ENCODE data around the gene MCEMP1. TPM values are rescaled to one million over a fixed set of nuclear protein-coding genes. Genes with fewer than 3 reads are reported as not detected.

The MCEMP1 gene
- total and polyA plus RNA-seq, 7 donors: 0.18 to 0.54 (median 0.28) TPM; not detected in 1

DNA sequence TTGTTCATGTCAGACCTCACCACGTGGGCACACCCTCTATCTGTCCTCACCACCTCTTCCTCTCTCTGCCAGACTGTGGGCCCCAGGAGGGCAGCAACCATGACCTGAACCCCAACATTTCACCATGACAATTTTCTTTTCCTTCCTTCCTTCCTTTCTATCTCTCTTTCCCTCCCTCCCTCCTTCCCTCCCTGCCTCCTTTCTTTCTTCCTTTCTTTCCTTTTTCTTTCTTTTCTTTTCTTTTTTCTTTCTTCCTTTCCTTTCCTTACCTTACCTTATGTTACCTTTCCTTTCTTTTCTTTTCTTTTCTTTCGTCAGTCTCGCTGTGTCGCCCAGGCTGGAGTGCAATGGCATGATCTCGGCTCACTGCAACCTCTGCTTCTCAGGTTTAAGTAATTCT is 33.7 kb downstream of the MCEMP1 start:
- H3K27ac ChIP-seq: no peak overlapping the region
- H3K36me3 ChIP-seq (ENCODE audit: insufficient read depth in 1 of 2, low read depth in 1 of 2): no peaks in the 10 kb centered on the region
- ATAC-seq: no peak
- TF ChIP-seq, protein P1, sequence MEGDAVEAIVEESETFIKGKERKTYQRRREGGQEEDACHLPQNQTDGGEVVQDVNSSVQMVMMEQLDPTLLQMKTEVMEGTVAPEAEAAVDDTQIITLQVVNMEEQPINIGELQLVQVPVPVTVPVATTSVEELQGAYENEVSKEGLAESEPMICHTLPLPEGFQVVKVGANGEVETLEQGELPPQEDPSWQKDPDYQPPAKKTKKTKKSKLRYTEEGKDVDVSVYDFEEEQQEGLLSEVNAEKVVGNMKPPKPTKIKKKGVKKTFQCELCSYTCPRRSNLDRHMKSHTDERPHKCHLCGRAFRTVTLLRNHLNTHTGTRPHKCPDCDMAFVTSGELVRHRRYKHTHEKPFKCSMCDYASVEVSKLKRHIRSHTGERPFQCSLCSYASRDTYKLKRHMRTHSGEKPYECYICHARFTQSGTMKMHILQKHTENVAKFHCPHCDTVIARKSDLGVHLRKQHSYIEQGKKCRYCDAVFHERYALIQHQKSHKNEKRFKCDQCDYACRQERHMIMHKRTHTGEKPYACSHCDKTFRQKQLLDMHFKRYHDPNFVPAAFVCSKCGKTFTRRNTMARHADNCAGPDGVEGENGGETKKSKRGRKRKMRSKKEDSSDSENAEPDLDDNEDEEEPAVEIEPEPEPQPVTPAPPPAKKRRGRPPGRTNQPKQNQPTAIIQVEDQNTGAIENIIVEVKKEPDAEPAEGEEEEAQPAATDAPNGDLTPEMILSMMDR (IDR thresholded peaks at IDR 0.05): no peak
- no peaks in the 10 kb centered on the region for H3K4me1 ChIP-seq
- no peaks in the 10 kb centered on the region for H3K9me3 ChIP-seq
- no peak for DNase-seq
- intact Hi-C loops (cut with DNase I): no loop called here
- WGBS, 3 donors: 66 to 76% (median 74%) methylated on average over 5 of the region's 5 CpGs
- H3K27me3 ChIP-seq (ENCODE audit: insufficient read depth in 3 of 3, low read length in 2 of 3): peaks cover 0 to 3% (median 0%) of the 10 kb centered on the region in 3 donors
- no peak overlapping the region for H3K4me3 ChIP-seq

GRCh38 chr19:7715671-7716070 is 38.8 kb downstream of the MCEMP1 start:
- Histone ChIP-seq H3K27ac (no peak overlapping the region), H3K27me3 (ENCODE audit: insufficient read depth in 3 of 3, low read length in 2 of 3) (peaks cover 0 to 4% (median 0%) of the 10 kb centered on the region in 3 donors), H3K4me3 (no peak overlapping the region), H3K9me3 (peaks cover 6% of the 10 kb centered on the region), H3K4me1 (no peaks in the 10 kb centered on the region), H3K36me3 (ENCODE audit: insufficient read depth in 1 of 2, low read depth in 1 of 2) (no peaks in the 10 kb centered on the region)
- intact Hi-C loops (cut with DNase I): no loop called here
- 34 to 53% (median 36%) methylated on average over 1 of the region's 1 CpG for WGBS, 3 donors
- DNase-seq: no peak
- TF ChIP-seq, protein P1 (IDR thresholded peaks at IDR 0.05): no peak
- no peak for ATAC-seq

DNA sequence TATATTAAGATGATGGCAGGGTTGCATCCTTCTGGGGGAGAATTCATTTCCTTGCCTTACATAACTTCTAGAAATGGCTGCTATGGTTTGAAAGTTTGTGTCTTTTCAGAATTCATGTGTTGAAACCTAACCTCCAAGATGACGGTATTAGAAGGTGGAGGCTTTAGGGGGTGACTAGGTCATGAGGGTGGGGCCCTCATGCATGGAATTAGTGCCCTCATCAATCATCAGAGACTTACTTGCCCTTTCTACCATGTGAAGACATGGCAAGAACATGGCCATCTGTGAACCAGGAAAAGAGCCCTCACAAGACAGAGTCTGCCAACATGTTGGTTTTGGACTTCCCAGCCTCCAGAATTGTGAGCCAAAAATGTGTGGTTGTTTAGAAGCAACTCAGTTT is 39.9 kb downstream of the MCEMP1 start:
- intact Hi-C loops (cut with DNase I): no loop called here
- no peak overlapping the region for H3K27ac ChIP-seq
- no peak for DNase-seq
- H3K27me3 ChIP-seq (ENCODE audit: insufficient read depth in 3 of 3, low read length in 2 of 3): peaks cover 0 to 4% (median 0%) of the 10 kb centered on the region in 3 donors
- TF ChIP-seq, protein P1 (IDR thresholded peaks at IDR 0.05): no peak
- no peaks in the 10 kb centered on the region for H3K36me3 ChIP-seq (ENCODE audit: insufficient read depth in 1 of 2, low read depth in 1 of 2)
- 64 to 78% (median 75%) methylated on average over 1 of the region's 1 CpG for WGBS, 3 donors
- no peaks in the 10 kb centered on the region for H3K4me1 ChIP-seq
- peaks cover 6% of the 10 kb centered on the region for H3K9me3 ChIP-seq
- H3K4me3 ChIP-seq: no peak overlapping the region
- no peak for ATAC-seq

- Histone ChIP-seq H3K36me3 (ENCODE audit: insufficient read depth in 1 of 2, low read depth in 1 of 2) (no peaks in the 10 kb centered on the region), H3K27me3 (ENCODE audit: insufficient read depth in 3 of 3, low read length in 2 of 3) (peaks cover 0 to 12% (median 0%) of the 10 kb centered on the region in 3 donors), H3K9me3 (peaks cover 6% of the 10 kb centered on the region), H3K4me3 (no peak overlapping the region), H3K4me1 (no peaks in the 10 kb centered on the region), H3K27ac (no peak overlapping the region)
- DNase-seq (no peak), ATAC-seq (no peak)
- WGBS, 3 donors: 39 to 49% (median 44%) methylated on average over 8 of the region's 8 CpGs
- intact Hi-C loops (cut with DNase I): no loop called here
- TF ChIP-seq, protein P1 (IDR thresholded peaks at IDR 0.05): no peak
Measured at GRCh38 chr19:7718668-7719067, 41.8 kb downstream of the MCEMP1 start.

DNA sequence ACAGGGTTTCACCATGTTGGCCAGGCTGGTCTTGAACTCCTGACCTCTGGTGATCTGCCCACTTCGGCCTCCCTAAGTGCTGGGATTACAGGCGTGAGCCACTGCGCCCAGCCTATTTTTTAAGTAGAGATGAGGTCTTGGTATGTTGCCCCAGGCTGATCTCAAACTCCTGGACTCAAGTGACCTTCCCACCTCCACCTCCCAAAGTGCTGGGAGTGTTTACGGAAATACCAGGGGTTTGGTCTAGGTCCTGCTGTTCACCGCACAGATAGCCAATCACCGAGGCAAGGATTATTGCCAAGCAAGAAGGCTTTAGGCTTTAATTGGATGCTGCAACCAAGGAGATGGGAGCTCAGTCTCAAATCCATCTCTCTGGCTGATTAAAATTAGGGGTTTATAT is 43.5 kb downstream of the MCEMP1 start:
- intact Hi-C loops (cut with DNase I): no loop called here
- 77 to 82% (median 79%) methylated on average over 6 of the region's 6 CpGs for WGBS, 3 donors
- ATAC-seq (no peak), DNase-seq (no peak)
- H3K9me3 ChIP-seq: peaks cover 6% of the 10 kb centered on the region
- H3K27me3 ChIP-seq (ENCODE audit: insufficient read depth in 3 of 3, low read length in 2 of 3): peaks cover 0 to 13% (median 0%) of the 10 kb centered on the region in 3 donors
- TF ChIP-seq, protein P1 (IDR thresholded peaks at IDR 0.05): no peak
- no peaks in the 10 kb centered on the region for H3K4me1 ChIP-seq
- no peaks in the 10 kb centered on the region for H3K36me3 ChIP-seq (ENCODE audit: insufficient read depth in 1 of 2, low read depth in 1 of 2)
- H3K27ac ChIP-seq: no peak overlapping the region
- no peak overlapping the region for H3K4me3 ChIP-seq

All from psoas muscle (tissue), 8 donors.